ENCODE measurements around the gene SH2D4B.

The SH2D4B gene

GRCh38 chr10:80603516-80603915, 65.8 kb downstream of the SH2D4B start:
- no peak for DNase-seq (ENCODE audit: extremely low read depth, low read depth)
- TF ChIP-seq, protein P1, sequence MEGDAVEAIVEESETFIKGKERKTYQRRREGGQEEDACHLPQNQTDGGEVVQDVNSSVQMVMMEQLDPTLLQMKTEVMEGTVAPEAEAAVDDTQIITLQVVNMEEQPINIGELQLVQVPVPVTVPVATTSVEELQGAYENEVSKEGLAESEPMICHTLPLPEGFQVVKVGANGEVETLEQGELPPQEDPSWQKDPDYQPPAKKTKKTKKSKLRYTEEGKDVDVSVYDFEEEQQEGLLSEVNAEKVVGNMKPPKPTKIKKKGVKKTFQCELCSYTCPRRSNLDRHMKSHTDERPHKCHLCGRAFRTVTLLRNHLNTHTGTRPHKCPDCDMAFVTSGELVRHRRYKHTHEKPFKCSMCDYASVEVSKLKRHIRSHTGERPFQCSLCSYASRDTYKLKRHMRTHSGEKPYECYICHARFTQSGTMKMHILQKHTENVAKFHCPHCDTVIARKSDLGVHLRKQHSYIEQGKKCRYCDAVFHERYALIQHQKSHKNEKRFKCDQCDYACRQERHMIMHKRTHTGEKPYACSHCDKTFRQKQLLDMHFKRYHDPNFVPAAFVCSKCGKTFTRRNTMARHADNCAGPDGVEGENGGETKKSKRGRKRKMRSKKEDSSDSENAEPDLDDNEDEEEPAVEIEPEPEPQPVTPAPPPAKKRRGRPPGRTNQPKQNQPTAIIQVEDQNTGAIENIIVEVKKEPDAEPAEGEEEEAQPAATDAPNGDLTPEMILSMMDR (IDR thresholded peaks at IDR 0.05; ENCODE audit: low read depth, low read length, missing control alignments) = no peak
- H3K4me3 ChIP-seq (replicated peaks; ENCODE audit: low read depth, low read length) = no peak overlapping the region

DNA sequence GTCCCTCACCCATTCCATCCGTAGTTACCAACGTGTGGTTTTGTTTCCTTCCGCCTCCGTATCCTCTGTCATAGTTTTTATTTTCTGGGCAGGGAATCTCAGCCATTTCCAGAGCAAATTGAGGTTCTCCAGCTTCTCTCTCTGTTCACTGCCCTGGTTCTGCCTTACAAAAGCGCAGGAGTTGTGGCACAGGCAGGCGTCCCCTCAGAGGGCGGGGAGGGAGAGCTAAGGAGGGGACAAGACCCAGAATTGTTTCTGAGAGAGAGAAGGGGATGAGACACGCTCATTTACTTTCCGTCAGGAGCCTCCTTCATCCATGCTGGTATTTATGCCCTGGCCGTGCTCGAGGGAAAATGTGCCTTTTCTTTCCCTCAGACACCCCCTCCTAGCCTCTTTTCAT, 71.0 kb downstream of the SH2D4B start:
- DNase-seq (ENCODE audit: extremely low read depth, low read depth) = no peak
- no peak overlapping the region for H3K4me3 ChIP-seq (replicated peaks; ENCODE audit: low read depth, low read length)
- TF ChIP-seq, protein P1 (IDR thresholded peaks at IDR 0.05; ENCODE audit: low read depth, low read length, missing control alignments) = no peak

- H3K4me3 ChIP-seq (replicated peaks; ENCODE audit: low read depth, low read length) = no peak overlapping the region
- no peak for DNase-seq (ENCODE audit: extremely low read depth, low read depth)
- TF ChIP-seq, protein P1 (IDR thresholded peaks at IDR 0.05; ENCODE audit: low read depth, low read length, missing control alignments) = no peak
Observed at GRCh38 chr10:80609331-80609730, 71.6 kb downstream of the SH2D4B start.

GRCh38 chr10:80611481-80612185, 73.9 kb downstream of the SH2D4B start:
- TF ChIP-seq, protein P1 (IDR thresholded peaks at IDR 0.05; ENCODE audit: low read depth, low read length, missing control alignments) = no peak
- no peak for DNase-seq (ENCODE audit: extremely low read depth, low read depth)
- H3K4me3 ChIP-seq (replicated peaks; ENCODE audit: low read depth, low read length) = no peak overlapping the region

- no peak for DNase-seq (ENCODE audit: extremely low read depth, low read depth)
- H3K4me3 ChIP-seq (replicated peaks; ENCODE audit: low read depth, low read length) = no peak overlapping the region
- TF ChIP-seq, protein P1 (IDR thresholded peaks at IDR 0.05; ENCODE audit: low read depth, low read length, missing control alignments) = no peak
Observed at GRCh38 chr10:80612261-80612660, 74.6 kb downstream of the SH2D4B start.

GRCh38 chr10:80613466-80614170, 75.9 kb downstream of the SH2D4B start:
- no peak overlapping the region for H3K4me3 ChIP-seq (replicated peaks; ENCODE audit: low read depth, low read length)
- TF ChIP-seq, protein P1 (IDR thresholded peaks at IDR 0.05; ENCODE audit: low read depth, low read length, missing control alignments) = no peak
- DNase-seq (ENCODE audit: extremely low read depth, low read depth) = no peak
